ENCODE results near the gene DSEL.

The DSEL gene

GRCh38 chr18:67516539-67517443 is at the start of gene DSEL:
Gene DSEL, minus strand, starts transcription at chr18:67516720. Its CDS starts 2,112 bp downstream, at chr18:67514608.
- DNase-seq = peak; percentile 99

GRCh38 chr18:67553437-67553836 is 36.9 kb upstream of the DSEL start:
- DNase-seq = no peak

- no peak for DNase-seq
These were observed 34.5 kb upstream of the DSEL start for GRCh38 chr18:67550872-67551520.

- DNase-seq = no peak
These were observed 33.4 kb upstream of the DSEL start for GRCh38 chr18:67549946-67550345.

GRCh38 chr18:67545681-67546080 is 29.2 kb upstream of the DSEL start:
- no peak for DNase-seq

GRCh38 chr18:67540559-67540958 is 24.0 kb upstream of the DSEL start:
- no peak for DNase-seq

DNA sequence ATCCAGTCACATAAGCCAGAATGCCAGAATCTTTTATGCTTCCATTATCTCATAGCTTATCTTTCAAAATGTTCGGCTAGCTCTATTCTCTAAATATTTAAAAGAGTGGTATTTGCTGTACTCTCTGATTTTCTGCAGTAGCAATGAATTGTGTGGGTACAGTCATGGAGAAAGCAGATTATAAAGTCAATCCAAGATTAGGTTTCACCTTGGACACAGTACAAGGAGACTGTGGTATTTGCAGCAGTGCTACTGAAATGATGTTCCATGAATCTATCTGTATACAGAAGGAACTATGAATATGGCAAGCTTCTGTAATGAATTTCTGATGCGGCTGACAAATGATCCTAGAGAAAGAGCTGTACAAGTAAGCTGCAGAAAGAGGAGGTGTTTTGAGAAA is 15.4 kb upstream of the DSEL start:
- no peak for DNase-seq

DNA sequence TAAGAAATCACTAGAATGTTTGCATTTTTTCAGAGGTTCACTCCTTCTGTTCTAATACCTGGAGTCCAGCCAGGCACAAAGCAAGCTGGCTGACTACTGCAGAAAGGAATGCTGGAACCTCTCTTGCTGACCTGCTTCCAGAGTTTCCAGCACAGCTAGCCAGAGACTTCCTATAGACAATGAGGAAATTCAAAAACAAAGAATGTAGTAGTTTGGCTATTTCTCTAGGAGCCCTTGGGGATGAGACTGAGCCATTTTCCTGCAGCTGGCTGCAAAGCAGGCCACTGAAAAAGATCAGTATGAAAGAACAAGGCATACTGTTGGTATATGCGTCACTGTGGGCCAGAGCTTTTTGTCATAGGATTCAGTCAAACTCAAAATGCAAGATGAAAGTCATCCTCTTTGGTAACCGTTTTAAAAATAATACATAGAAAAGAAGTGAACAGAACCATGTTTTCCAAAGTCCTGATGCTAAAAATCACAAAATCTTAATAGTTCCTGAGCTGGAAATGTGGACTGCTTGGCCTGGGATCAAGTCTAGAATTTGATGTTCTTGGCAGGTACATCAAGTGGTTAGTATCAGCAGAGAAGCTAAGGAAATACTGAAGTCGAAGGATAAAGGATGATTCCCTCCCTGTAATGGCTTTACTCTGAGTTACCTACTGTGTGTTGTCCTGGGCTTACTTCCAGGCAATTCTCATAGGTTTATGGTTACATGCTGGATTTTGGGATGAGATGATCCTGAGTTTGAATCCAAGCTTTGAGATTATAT is 9.0 kb upstream of the DSEL start:
- no peak for DNase-seq

DNA sequence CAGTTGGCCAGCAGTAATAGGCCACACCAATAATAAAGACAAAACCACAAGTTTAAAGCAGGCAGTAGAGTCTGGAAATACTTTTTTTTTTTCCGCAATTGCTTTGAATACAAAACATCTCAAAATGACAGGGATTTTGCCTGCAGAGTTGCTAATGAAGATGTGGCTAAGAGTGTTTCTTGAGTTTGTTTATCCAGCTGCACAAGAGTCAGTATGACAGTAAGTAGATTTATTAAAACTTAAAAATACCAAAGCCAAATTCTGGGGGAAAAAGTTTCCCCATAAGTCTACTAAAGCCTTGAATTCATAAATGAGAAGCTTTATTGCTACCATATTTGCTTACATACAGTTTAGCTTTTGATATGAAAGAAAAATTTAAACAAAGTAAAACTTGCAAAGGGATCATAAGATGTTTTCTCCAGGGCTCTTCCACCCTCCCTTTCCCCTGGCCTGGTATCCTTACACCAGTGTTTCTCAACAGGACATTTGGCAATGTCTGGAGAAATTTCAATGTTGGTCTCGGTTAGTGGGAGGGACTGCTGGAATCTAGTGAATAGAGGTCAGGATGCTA is 3.9 kb upstream of the DSEL start:
- DNase-seq = no peak

GRCh38 chr18:67519592-67519991 is 3.1 kb upstream of the DSEL start:
- no peak for DNase-seq

- no peak for DNase-seq
These were observed 2.0 kb upstream of the DSEL start for GRCh38 chr18:67518566-67518965.

DNA sequence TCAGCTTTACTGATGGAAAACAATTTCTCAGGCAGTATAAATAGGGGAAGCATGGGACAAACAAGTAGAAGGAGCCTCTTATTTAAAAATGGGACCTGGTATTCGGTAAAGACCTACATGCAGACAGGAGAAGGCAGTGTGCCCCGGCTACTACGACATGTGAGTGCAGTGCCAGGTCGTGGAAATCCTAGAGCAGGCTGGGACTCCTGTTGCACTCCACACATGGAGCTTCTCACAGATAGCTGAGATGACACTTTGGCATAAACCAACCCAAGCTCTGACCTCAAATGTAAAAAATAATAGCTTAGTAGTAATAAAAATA is 885 bp upstream of the DSEL start:
- DNase-seq = no peak

- peak in 3 of 4 experiments; percentile 22 to 41 (median 36) for DNase-seq
These were observed 480 bp downstream of the DSEL start for GRCh38 chr18:67515942-67516538.

DNA sequence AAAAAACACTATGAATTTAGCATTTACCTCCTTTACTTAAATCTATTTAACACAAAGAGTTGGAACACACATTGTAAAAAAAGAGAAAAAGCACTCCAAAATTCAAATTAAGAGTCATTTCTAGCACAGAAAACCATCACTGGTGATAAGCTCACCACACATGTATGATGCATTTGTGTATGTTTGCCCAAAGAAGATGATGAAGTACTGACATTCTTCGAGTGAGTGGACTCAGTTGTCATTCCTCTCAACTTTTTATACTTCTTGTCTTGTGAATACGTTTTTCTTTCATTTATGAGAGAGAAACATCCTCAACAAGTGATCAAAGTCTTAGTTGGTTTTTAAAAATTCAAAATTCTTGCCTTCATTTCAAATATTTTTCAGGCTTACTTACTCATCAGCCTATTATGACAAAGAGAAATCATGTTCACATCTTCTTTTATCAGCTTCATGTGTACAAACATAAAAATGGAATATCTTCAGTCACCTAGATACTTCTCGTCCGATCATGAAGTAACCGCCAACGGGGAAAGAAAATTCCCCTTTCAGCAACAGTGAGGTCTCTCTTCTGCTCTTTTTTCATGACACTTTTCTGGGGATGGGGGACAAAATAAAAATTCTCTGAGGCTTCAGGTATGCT is 1.5 kb downstream of the DSEL start:
- DNase-seq = no peak

GRCh38 chr18:67514465-67514864 is 2.1 kb downstream of the DSEL start:
- DNase-seq = no peak

- DNase-seq = no peak
These were observed 3.2 kb downstream of the DSEL start for GRCh38 chr18:67513280-67513679.

GRCh38 chr18:67511840-67512239 is 4.7 kb downstream of the DSEL start:
- no peak for DNase-seq

GRCh38 chr18:67510831-67511230 is 5.7 kb downstream of the DSEL start:
- no peak for DNase-seq

GRCh38 chr18:67509741-67510391 is 6.7 kb downstream of the DSEL start:
- DNase-seq = no peak

- no peak for DNase-seq
These were observed 8.4 kb downstream of the DSEL start for GRCh38 chr18:67508146-67508545.

GRCh38 chr18:67504739-67505138 is 11.8 kb downstream of the DSEL start:
- no peak for DNase-seq
